ENCODE results near the gene SAMD11. TPM values are rescaled to one million over a fixed set of nuclear protein-coding genes. Genes with fewer than 3 reads are reported as not detected.
A peak's percentile ranks its signal among the peaks of the same experiment; 100 is the strongest.
"Not testable (repeated sequence)": the region's sequence is repeated elsewhere in the genome, so short reads cannot be mapped to it uniquely, and the experiment has no call there.

The SAMD11 gene, protein sequence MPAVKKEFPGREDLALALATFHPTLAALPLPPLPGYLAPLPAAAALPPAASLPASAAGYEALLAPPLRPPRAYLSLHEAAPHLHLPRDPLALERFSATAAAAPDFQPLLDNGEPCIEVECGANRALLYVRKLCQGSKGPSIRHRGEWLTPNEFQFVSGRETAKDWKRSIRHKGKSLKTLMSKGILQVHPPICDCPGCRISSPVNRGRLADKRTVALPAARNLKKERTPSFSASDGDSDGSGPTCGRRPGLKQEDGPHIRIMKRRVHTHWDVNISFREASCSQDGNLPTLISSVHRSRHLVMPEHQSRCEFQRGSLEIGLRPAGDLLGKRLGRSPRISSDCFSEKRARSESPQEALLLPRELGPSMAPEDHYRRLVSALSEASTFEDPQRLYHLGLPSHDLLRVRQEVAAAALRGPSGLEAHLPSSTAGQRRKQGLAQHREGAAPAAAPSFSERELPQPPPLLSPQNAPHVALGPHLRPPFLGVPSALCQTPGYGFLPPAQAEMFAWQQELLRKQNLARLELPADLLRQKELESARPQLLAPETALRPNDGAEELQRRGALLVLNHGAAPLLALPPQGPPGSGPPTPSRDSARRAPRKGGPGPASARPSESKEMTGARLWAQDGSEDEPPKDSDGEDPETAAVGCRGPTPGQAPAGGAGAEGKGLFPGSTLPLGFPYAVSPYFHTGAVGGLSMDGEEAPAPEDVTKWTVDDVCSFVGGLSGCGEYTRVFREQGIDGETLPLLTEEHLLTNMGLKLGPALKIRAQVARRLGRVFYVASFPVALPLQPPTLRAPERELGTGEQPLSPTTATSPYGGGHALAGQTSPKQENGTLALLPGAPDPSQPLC
- 1 to 10 TPM in 2 of 4 donors, under 1 TPM in 1, not detected in 1; 0.44 to 1.9 (median 1.7) TPM for total RNA-seq

DNA sequence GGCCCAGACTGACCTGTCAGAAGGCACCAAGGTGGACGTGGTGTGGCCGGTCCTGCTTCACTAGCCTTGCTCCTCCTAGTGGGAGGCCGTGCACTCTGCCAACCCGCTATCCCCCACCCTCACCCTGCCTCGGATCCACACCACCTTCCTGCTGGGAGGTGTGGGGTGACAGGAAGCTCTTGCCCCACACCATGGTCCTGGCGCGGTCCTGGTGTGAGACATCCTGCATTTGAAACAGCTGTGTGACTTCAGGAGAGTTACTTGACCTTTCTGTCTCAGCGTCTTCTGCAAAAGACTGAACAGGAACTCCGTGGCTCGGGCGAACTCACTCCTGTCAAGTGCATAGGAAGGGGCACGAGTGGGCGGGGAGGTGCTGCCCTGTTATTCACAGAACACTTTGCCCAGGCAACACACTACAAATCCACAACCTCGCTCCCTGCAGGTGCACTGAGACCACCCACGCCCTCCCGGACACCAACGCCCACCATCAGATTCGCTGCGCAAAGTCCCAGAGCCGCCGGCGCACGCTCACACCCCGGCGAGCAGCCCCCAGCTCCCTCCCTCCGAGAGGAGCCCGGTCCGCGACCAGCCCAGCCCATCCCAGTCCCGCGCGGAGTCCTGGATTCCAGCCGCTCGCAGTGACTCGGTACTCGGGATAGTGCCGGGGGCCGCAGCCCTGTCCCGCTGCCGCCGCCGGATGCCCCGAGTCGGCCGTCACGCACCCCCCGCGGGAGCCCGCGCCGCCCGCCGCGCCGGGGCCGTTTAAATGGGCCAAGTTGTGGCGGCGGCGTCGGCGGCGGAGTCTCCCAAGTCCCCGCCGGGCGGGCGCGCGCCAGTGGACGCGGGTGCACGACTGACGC lies at the start of gene SAMD11:
Gene SAMD11 (plus strand): TSS at position 793 of the 860 bp plus-strand sequence. CDS start 509 bp downstream, outside the sequence.
- DNase-seq (ENCODE audit: low spot score in 2 of 2): peak in 1 of 2 donors; percentile 93
- no peak for TF ChIP-seq POLR2A (IDR thresholded peaks at IDR 0.05)
- TF ChIP-seq, protein P1, sequence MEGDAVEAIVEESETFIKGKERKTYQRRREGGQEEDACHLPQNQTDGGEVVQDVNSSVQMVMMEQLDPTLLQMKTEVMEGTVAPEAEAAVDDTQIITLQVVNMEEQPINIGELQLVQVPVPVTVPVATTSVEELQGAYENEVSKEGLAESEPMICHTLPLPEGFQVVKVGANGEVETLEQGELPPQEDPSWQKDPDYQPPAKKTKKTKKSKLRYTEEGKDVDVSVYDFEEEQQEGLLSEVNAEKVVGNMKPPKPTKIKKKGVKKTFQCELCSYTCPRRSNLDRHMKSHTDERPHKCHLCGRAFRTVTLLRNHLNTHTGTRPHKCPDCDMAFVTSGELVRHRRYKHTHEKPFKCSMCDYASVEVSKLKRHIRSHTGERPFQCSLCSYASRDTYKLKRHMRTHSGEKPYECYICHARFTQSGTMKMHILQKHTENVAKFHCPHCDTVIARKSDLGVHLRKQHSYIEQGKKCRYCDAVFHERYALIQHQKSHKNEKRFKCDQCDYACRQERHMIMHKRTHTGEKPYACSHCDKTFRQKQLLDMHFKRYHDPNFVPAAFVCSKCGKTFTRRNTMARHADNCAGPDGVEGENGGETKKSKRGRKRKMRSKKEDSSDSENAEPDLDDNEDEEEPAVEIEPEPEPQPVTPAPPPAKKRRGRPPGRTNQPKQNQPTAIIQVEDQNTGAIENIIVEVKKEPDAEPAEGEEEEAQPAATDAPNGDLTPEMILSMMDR (IDR thresholded peaks at IDR 0.05): no peak
- WGBS, 2 donors: 10% methylated on average over 22 to 31 of the region's 72 CpGs
- intact Hi-C loops (cut with DNase I; ENCODE audit: low total_unique reads): no loop called here
- peak within 1 kb of the TSS; percentile 20 for H3K4me3 ChIP-seq (ENCODE audit: low read depth, poor library complexity, severe bottlenecking)

DNA sequence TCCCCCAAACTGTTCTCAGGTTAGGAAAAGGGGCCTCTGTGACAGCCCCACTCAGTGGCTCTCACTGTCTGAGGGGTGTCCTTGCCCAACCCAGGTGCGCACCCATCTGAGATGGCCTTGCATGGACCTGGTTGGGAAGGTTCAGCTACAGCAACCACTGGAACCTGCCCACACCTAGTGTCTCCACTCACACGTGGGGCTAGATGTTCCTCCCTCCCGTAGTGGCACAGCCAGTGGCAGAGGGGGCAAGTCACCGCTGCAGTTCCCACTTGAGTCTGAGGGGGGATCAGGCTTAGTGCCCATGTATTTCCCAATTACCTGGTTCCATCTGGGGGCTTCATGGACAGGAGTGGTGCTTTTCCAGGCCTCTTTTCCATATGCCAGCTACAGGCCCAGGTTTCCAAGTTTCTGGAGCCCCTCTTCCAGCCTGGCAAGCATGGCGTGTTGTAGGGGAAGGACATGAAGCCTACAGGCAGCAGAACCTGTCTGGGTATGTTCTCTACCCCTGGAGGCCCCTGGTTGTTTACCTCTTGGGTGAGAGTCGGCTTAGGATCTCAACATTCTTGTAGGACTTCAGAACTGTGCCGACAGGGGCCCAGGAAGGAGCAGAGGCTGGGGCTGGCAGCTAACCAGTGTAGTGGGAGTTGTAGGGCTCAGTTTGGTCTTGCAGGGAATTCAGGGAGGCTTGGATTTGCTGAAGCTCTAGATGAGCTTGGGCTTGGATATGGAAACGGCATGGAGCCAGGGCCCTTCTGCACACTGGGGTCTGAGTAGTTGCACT lies 47.1 kb upstream of the SAMD11 start:
- intact Hi-C loops (cut with DNase I; ENCODE audit: low total_unique reads); H3K4me3 ChIP-seq (ENCODE audit: low read depth, poor library complexity, severe bottlenecking); DNase-seq (ENCODE audit: low spot score in 2 of 2): not testable (repeated sequence)
- WGBS, 2 donors: 69 to 71% methylated on average over 8 of the region's 8 CpGs

DNA sequence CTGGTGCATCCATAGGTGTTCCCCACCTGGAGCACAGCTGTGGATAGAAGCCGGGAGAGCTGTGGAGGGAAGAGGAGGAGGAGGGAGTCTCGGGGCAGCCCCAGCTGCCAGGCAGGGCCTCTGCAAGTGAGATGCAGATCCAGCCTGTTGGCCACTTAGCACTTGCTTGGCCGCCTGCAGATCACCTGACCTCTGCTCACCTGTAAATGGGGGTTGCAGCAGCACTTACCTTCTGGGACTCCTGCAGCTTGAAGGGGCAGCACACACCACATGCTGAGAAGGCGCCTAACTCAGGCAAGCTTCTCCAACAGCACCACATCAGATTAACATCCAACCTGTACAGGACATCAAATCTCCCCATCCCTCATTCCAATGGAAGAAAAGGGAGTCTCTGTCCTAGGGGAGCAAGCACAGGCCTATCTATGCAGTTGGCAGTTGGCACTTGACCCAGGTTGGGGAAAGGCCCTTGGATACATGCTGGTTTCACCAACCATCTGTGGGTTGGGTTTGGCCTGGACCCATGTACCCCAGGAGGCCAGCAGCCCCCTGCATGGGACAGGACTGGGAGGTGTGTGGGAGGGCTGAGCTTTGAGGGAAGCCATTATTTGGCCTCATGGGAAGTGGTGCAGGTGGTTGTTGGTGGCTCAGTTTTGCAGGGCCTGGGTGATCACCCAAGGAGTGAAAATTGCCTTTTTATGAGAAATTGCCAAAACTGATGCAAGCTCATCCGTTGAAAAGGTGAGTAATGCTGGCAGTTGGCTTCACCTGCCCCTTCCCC lies 46.3 kb upstream of the SAMD11 start:
- H3K4me3 ChIP-seq (ENCODE audit: low read depth, poor library complexity, severe bottlenecking); intact Hi-C loops (cut with DNase I; ENCODE audit: low total_unique reads); DNase-seq (ENCODE audit: low spot score in 2 of 2): not testable (repeated sequence)
- WGBS, 2 donors: 60 to 78% methylated on average over 4 to 5 of the region's 5 CpGs

DNA sequence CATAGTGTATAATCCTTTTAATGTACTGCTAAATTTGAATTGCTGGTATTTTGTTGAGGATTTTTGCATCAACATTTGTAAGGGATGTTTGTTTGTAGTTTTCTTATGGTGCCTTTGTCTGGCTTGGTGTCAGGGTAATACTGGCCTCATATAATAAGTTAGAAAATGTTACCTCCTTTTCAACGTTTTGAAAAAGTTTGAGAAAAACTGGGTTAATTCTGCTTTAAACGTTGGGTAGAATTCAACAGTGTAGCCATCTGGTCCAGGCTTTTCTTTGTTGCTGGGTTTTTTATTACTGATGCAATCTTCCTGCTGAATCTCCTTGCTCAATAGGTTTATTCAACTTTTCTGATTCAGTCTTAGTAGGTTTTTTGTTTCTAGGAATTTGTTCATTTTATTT lies 43.2 kb upstream of the SAMD11 start:
- 39 to 43% methylated on average over 2 of the region's 2 CpGs for WGBS, 2 donors
- DNase-seq (ENCODE audit: low spot score in 2 of 2); H3K4me3 ChIP-seq (ENCODE audit: low read depth, poor library complexity, severe bottlenecking); intact Hi-C loops (cut with DNase I; ENCODE audit: low total_unique reads): not testable (repeated sequence)

DNA sequence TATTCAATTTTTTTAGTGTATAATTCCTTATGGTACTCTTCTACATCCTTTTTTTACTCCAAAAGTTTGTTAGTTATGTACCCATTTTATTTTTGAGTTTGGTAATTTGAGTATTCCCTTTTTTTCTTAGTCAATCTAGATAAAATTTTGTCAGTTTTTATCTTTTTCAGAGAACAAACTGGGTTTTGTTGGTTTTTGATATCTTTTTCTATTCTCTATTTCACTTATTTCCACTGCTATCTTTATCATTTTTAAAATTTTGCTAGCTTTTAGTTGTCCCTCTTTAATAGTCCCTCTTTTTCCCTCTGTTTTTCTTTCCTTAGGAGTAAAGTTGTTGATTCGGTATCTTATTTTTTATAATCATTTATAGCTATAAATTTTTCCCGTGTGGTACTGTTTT lies 42.8 kb upstream of the SAMD11 start:
- H3K4me3 ChIP-seq (ENCODE audit: low read depth, poor library complexity, severe bottlenecking); DNase-seq (ENCODE audit: low spot score in 2 of 2); intact Hi-C loops (cut with DNase I; ENCODE audit: low total_unique reads): not testable (repeated sequence)
- WGBS, 2 donors: 92 to 94% methylated on average over 2 of the region's 2 CpGs

DNA sequence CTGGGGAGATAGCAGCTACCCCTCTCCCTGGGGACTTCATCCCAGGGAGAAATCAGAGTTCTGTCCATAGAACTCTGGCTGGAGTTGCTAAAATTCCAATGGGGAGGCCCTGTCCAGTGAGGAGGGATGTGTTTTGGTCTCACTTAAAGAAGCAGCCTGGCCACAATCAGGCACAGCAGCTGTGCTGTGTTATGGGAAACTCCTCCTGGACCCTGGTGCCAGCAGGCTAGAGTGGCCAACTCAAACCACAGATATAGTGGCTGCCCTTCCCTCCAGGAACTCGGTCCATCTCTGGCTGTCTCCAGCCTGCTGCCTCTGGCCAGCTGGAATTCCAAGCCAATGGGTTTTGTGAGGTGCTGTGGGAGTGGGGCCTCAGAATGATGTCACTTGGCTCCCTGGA lies 37.4 kb upstream of the SAMD11 start:
- no peak for DNase-seq (ENCODE audit: low spot score in 2 of 2)
- intact Hi-C loops (cut with DNase I; ENCODE audit: low total_unique reads): no loop called here
- TF ChIP-seq, protein P1 (IDR thresholded peaks at IDR 0.05): no peak
- no peak for TF ChIP-seq POLR2A (IDR thresholded peaks at IDR 0.05)
- 83 to 92% methylated on average over 1 of the region's 1 CpG for whole genome bisulfite sequencing, 2 donors
- H3K4me3 ChIP-seq (ENCODE audit: low read depth, poor library complexity, severe bottlenecking): no peak overlapping the region
